Neural progenitor cell (in vitro differentiated cells): Measurements from ENCODE around the gene LHCGR.

Experiments used
- EZH2 ChIP-seq: fragments of 200-600 bp; sonication (generic); IDR thresholded peaks from 2 replicates; pipeline ENCODE4 v1.6.1; 2017; ENCODE audit warnings: antibody characterized with exemption, mild to moderate bottlenecking, moderate library complexity
- TF ChIP-seq, protein P1 (sequence below): fragments of 200-600 bp; sonication (generic); IDR thresholded peaks from 2 replicates; pipeline ENCODE4 v1.5.1; 2017; ENCODE audit warnings: antibody characterized with exemption, mild to moderate bottlenecking

DNA sequence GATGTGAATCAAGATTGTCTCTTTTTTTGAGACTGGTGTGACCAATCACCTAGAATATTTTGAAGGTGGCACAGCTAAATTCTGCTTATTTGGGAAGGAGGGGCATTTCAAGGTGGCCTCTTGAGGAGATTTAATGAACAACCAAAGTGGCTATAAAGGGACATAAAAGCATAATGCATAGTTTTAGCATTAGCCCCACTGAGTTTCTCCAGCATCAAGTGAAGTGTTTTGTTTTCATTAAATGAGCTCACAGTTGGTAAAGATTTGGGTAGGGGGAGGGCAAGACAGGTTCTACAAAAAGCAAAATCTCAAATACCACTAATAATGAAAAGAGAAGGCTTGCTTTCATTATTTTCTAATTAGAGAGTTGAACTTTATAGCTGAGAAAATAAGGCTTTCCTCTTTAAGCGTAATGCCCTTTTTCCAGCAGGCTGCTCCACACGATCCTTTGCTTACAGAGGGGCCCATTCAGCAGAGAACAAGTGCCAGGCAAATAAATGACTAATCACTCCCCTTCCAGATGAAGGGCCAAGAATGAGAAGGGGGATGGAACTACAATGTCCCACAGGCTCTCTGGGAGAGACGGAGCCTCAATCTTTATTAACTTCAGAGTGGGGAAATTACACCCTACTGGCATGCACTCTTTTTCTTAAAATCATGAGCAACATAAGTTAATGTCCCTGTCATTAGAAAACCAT lies 35.9 kb downstream of the LHCGR start:
- TF ChIP-seq, protein P1, sequence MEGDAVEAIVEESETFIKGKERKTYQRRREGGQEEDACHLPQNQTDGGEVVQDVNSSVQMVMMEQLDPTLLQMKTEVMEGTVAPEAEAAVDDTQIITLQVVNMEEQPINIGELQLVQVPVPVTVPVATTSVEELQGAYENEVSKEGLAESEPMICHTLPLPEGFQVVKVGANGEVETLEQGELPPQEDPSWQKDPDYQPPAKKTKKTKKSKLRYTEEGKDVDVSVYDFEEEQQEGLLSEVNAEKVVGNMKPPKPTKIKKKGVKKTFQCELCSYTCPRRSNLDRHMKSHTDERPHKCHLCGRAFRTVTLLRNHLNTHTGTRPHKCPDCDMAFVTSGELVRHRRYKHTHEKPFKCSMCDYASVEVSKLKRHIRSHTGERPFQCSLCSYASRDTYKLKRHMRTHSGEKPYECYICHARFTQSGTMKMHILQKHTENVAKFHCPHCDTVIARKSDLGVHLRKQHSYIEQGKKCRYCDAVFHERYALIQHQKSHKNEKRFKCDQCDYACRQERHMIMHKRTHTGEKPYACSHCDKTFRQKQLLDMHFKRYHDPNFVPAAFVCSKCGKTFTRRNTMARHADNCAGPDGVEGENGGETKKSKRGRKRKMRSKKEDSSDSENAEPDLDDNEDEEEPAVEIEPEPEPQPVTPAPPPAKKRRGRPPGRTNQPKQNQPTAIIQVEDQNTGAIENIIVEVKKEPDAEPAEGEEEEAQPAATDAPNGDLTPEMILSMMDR = no peak
- no peak for TF ChIP-seq EZH2
